ENCODE results near the gene TRAF3IP1. TPM values are rescaled to one million over a fixed set of nuclear protein-coding genes. Genes with fewer than 3 reads are reported as not detected.
"Not testable (repeated sequence)": the region's sequence is repeated elsewhere in the genome, so short reads cannot be mapped to it uniquely, and the experiment has no call there.

The TRAF3IP1 gene
- total RNA-seq, 1 donor from 2014 or later: 13.6 TPM

- ATAC-seq (ENCODE audit: poor library complexity) (no peak), DNase-seq (no peak)
- intact Hi-C loops (cut with DNase I): no loop called here
These were observed 14.6 kb downstream of the TRAF3IP1 start for GRCh38 chr2:238334885-238335284.

DNA sequence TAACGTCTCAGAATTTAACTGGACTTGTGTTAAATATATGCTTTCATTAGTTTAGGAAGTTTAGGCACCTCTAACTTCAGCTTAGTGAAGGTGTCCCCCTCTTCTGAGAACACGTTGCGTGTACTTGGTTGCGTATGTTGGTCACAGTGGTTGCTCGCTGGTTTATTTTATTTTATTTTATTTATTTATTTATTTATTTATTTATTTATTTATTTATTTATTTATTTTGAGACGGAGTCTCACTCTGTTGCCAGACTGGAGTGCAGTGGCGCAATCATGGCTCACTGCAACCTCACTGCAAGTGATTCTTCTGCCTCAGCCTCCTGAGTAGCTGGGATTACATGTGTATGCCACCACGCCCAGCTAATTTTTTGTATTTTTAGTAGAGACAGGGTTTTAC lies 15.3 kb downstream of the TRAF3IP1 start:
- DNase-seq; intact Hi-C loops (cut with DNase I); ATAC-seq (ENCODE audit: poor library complexity): not testable (repeated sequence)

DNA sequence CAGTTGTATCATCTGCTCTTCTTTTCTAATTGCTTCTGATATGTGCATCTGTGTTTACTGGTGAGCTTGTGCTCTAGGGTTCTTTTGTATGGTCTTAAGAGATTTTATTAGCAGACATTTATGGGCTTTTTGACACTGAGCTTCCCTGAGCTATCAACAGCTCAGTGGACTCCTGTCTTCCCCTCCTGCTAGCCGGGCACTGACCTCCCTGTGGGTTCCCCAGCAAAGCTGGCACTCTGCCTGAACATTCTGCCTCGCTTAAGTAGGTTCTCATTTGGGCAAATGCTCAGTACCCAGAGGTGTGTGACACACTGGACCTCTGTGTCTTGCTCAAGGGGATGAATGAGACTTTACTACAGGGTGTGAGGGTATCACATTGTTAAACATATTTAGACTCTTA lies 15.8 kb downstream of the TRAF3IP1 start:
- peak; percentile 66 for DNase-seq
- ATAC-seq (ENCODE audit: poor library complexity): peak; percentile 87
- intact Hi-C loops (cut with DNase I): no loop called here

DNA sequence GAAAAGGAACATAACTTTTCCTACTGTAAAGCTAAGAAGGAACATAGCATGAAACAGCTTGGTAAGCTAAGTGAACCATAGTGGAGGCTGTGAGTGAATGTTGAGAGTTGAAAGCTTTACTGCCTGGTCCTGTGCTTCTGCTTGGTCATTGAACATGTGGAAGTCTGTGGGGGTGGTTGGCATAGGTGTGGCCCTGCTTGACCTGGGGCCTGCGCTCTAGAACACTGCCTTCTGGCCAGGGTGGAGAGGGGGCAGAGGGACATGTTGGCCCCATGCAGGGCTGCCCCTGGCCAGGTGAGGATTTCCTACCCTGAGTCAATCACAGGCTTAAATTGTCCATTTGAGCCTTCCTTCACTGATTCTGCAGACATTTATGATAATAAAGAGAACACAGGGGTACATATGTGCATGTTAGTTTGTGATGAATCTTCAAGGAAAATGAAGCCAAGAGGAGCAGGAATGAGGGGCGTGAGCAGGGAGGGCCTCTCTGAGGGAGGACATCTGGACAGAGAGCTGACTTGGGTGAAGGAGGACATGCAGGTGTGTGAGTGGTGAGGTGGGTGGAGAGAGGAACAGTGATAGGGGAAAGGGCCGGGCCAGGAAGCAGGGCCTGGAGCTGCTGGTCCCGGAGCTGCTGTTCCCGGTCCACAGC lies 16.6 kb downstream of the TRAF3IP1 start:
- no peak for DNase-seq
- ATAC-seq (ENCODE audit: poor library complexity): no peak
- intact Hi-C loops (cut with DNase I): no loop called here

DNA sequence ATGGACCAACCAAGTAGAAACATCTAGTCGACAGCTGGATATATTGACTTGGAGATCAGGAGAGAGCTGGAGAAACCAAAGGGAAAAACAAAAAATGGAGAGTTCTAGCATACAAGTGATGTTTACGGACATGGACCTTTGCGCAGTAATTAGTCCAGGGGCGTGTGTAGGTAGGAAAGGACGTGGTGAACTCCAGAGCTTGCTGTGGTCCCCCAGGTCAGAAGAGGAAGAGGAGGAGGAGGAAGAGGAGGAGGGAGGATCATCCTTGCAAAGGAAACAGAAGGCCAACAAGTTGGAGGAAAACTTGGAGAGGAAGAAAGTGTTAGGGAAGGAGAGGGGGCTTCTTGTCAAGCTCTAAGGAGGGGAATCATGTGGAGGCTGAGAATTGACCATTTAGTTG lies 17.5 kb downstream of the TRAF3IP1 start:
- no peak for ATAC-seq (ENCODE audit: poor library complexity)
- no peak for DNase-seq
- intact Hi-C loops (cut with DNase I): no loop called here

DNA sequence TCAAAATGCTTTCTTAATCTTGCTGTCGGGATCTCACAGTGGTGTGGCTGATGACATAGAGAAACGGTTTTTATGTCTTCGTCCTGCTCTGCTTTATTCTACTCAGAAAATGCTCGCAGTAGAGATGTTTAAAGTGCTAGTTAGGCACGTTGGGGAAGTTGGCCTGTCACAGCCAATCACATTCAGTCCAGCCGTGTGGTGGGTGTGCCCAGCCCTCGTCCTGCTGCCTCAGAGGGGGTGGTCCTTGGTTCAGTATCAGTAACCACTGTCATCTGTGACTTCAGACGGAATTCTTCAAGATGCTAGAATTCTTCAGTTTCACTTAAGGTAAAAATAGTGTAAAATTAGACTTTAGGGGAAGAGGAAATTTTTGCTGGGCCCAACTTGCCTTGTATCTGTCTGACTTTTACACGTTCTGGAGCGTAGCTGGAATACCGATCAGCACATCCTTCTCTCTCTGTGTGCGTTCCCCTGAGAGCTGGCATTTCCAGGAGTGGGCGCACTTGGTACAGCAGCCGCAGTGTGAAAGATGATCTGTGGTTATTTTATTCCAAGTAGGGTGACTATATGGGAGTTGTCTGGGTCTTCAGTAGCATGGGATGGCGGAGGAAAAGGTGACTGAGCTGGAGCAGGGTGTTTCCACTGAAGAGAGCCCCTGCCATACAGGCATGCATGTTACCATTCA lies 18.5 kb downstream of the TRAF3IP1 start:
- DNase-seq (no peak), ATAC-seq (ENCODE audit: poor library complexity) (no peak)
- intact Hi-C loops (cut with DNase I): no loop called here

DNA sequence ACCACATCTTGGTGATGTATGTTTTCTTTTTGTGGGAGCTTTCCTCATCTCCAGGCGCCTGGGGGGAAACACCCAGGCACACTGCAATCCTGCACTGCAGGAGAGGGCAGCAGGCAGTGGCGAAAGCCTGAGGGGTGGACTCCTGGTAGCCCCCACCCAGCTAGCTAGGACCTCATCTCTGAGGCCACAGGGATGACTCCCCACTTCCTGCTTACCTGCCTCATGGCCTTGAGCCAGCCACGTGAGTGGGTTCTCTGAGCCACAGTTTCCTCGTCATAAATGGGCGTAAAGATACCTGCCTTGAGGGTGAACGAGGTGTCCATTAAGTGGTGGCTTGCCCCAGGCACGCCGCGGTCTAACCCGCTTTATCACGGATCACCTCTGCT lies 19.1 kb downstream of the TRAF3IP1 start:
- ATAC-seq (ENCODE audit: poor library complexity) (no peak), DNase-seq (no peak)
- intact Hi-C loops (cut with DNase I): no loop called here

GRCh38 chr2:238339814-238340213 lies 19.5 kb downstream of the TRAF3IP1 start:
- DNase-seq (no peak), ATAC-seq (ENCODE audit: poor library complexity) (no peak)
- intact Hi-C loops (cut with DNase I): no loop called here

GRCh38 chr2:238341536-238341935 lies 21.2 kb downstream of the TRAF3IP1 start:
- intact Hi-C loops (cut with DNase I): no loop called here
- DNase-seq (no peak), ATAC-seq (ENCODE audit: poor library complexity) (no peak)

DNA sequence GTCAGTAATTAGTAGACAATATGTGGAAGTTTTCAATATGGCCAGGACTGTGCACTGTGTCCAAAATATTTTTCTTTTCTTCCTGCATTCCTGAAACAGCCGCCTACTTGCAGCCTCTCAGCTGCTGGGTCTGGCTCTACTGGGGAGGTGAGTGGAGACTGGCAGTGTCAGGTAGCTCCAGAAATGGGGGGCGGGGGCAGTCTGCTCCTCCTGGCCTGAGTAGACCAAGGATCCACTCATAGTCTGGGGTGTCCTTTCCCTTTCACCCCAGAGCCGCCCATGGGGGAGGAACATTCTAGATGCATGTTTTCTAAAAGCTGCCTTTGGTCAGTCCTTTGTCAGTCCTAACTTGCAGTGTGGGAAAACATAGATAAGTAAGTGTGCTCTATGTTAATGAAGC lies 23.7 kb downstream of the TRAF3IP1 start:
- ATAC-seq (ENCODE audit: poor library complexity): no peak
- intact Hi-C loops (cut with DNase I): no loop called here
- no peak for DNase-seq

GRCh38 chr2:238344517-238344916 lies 24.2 kb downstream of the TRAF3IP1 start:
- no peak for DNase-seq
- ATAC-seq (ENCODE audit: poor library complexity): no peak
- intact Hi-C loops (cut with DNase I): no loop called here

DNA sequence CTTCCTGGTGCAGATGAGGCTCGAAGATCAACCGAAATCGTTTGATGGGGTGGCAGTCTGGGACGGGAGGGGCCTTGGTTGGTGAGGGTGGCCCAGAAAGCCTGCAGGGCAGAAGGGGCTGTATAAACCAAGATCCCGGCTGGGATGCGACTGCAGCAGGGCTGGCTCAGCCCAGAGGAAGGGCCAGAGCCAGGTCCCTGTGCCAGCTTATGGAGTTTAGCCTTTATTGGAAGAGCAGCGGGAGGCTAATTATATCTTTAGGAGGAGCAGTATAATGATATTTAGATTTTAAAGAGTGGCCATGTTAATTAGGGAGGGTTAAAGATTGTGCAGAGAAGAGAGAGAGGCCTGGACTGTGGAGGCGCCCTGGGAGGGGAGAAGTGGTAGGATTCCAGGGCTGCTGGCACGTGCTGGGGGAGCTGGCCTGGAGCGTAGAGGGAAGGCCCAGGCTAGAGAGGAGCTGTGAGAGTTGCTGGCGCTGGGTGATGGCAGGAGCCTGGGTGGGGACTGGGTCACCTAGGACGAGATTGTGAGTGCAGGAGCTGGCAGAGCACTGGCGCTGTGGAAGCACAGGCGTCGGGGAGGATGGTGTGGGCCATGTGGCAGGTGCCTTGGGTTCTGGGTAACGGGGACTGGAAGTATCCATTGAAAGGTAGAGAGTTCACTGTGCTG lies 25.1 kb downstream of the TRAF3IP1 start:
- intact Hi-C loops (cut with DNase I): no loop called here
- DNase-seq: peak; percentile 55

DNA sequence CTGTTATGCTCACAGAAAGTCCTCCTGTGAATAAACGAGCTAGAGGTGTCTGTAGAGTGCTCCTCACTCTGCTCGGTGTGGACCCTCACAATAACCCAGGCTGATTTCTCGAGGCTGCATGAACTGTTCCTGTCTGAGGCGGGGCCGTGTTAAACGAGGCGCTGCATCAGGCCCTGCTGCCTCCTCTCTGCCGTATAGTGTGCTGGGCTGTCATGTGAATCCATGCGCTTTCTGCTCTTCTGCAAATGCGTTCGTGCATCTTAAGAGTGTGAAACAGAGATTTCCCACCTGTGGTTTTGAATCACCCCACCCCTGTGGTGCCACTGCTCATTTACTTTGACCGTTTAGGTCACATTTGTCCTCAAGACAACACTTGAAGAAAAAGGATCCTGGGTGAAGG lies 26.2 kb downstream of the TRAF3IP1 start:
- no peak for ATAC-seq (ENCODE audit: poor library complexity)
- no peak for DNase-seq
- intact Hi-C loops (cut with DNase I): no loop called here

More for the DNA sequence above, 25.1 kb downstream of the TRAF3IP1 start:
- ATAC-seq (ENCODE audit: poor library complexity): peak; percentile 88

DNA sequence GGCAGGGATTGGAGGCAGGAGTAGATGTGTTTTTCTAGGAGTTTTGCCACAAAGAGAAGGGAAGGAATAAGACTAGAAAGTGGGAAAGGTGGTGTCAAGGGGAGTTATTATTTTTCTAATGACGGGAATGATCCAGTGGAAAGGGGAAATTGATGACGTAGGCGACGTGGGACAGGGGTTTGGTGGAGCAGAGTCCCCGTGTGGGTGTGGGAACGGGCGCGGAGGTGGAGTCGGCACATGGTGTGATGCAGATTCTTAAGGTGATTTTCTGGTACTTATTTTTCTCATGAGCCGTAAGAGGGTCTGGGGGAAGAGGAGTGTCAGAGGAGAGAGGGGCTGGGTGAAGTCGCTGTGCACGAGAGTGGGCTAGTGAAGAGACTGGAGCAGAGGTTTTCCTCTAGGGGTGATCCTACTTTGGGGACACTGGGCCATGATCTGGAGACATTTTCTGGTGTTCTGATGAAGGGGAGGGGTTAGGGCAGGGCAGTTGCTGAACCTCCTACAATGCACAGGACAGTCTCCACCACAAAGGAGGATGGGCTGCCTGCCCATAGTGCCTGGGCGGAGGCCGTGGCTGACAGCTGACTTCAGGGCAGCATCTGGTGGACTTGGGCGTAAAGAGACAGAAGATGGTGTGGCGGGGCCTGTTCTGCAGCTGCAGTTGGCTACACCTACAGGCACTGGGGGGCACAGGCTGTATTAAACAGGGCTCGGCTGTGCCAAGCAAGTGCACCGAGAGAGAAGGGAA lies 30.0 kb downstream of the TRAF3IP1 start:
- intact Hi-C loops (cut with DNase I): no loop called here
- DNase-seq (no peak), ATAC-seq (ENCODE audit: poor library complexity) (no peak)

DNA sequence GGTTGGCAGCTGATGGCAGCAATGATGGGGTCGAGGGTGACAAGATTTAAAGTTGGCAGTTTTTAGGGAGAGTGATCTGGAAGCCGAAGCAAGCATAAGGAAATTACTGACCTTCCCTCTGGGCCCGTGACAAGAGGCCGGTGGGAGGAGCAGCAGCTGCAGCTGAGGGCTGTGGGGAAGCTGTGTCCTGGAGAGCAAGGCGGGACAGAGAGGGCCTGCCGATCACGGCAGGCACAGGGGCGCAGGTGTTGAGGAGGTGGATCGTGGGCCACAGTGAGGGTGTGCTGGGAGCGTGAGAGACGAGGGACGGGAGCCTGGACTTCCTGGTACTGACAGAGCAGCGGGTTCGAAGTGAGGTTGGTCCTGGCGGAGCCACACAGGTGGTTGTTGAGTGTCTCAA lies 31.0 kb downstream of the TRAF3IP1 start:
- DNase-seq: no peak
- intact Hi-C loops (cut with DNase I): no loop called here
- no peak for ATAC-seq (ENCODE audit: poor library complexity)

- ATAC-seq (ENCODE audit: poor library complexity): no peak
- intact Hi-C loops (cut with DNase I): no loop called here
- DNase-seq: no peak
These were observed 32.0 kb downstream of the TRAF3IP1 start for GRCh38 chr2:238352361-238352760.

DNA sequence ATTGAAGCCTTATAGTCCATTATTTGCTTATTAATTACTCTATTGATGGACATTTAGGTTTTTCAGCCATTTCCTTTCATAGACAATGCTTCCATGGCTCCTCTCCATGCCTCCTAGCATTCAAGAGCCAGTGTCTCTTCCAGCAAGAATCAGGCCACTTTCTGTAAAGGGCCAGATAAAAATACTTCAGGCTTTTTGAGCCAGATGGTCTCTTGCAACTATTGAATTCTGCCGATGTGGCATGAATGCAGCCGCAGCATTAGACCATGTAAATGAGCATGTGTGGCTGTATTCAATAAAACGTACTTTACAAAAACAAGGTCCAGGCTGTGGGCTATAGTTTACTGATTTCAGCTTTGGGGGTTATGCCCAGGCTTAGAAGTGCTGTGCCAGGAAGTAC lies 38.5 kb downstream of the TRAF3IP1 start:
- intact Hi-C loops (cut with DNase I): no loop called here
- ATAC-seq (ENCODE audit: poor library complexity): no peak
- DNase-seq: no peak

DNA sequence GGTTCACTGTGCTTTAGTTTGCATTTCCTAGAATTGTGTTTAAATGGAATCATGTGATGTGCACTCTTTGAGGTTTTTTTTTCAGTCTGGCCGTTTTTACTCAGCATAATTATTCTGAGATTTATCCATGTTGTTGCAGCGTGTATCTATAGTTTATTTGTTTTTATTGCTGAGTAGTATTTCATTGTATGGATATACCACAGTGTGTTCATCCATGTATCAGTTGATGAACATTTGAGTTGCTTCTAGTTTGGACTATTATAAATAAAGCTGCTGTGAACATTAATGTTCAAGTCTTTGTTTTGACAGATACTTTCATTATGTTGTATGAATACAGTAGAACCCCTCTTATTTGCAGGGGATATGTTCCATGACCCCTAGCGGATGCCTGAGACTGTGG lies 39.1 kb downstream of the TRAF3IP1 start:
- intact Hi-C loops (cut with DNase I): no loop called here
- no peak for ATAC-seq (ENCODE audit: poor library complexity)
- no peak for DNase-seq

DNA sequence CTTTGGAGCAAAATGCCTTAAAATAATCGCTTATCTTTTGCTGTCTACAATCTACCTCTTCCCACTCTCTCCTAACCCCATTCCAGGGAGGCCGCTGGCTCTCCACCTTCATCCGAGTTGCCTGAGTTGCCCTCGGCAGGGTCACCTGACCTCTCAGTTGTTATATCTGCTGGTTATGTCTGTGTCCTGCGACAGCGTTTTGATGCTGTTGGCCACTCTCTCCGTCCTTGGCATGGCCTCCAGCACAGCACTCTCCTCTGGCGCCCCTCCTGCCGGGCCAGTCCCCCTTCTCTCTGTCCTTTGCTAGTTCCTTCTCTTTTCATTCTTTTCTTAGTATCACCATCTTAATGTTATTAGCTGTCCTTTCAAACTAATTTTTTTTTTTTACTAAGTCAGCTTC lies 41.6 kb downstream of the TRAF3IP1 start:
- no peak for DNase-seq
- ATAC-seq (ENCODE audit: poor library complexity): peak; percentile 64
- intact Hi-C loops (cut with DNase I): loop anchor here (10.0 kb wide), 1 partner anchor 423 kb away; no protein-coding TSS in a partner anchor

Measured in Right ventricle myocardium superior (tissue), 1 donor.